Activated CD8-positive, alpha-beta memory T cell treated with anti-CD3 and anti-CD28 coated beads, Interleukin-2, amount 50 U/mL, for 48 hours (primary cell): ENCODE data around the gene TNPO1.

Source experiments
- DNase-seq: peaks from one replicate; pipeline ENCODE4 v3.0.0-alpha.2; 2020

The TNPO1 gene

DNA sequence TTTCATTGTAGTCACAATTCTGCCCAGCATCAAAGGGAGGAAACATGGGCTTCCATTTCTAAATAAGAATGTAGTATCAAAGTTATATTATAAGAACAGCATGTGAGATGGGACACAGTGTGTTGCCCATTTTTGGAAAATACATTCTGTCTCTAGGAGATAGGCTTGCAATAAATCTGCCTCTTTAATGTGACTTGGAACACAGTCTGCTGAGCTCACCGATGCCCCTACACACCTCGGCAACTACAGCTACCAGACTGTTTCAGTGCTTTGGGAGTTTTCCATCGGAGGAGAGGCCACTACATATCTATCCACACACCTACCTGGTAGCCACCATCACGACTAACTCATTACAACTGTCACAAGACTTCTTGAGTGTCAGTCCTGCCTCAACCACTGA, 120.4 kb downstream of the TNPO1 start:
- no peak for DNase-seq

DNA sequence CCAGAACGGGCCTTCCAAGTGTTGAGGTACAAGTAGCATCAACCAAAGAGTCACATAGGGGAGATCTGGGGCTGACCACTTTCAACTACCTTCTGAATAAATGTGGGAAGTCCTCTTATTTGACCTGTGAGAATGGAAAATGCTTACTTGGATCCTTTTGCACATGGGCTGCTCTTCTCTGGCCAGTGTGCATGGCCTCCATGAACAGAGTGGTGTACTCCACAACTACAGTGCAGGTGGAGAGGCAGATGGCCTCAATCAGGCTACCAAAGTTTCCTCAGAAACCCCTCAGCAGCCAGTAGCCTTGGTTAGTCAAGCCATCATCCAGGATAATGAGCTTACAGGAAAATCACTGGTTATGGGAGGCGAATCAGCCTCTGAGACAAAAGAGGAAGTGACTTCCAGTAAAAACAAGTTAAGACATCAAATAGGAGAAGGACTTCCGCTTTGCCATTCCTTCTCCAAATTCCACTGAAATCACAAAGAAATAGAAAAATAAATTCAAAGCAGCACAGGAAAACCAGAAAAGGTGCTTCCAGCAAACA, 121.1 kb downstream of the TNPO1 start:
- no peak for DNase-seq

DNA sequence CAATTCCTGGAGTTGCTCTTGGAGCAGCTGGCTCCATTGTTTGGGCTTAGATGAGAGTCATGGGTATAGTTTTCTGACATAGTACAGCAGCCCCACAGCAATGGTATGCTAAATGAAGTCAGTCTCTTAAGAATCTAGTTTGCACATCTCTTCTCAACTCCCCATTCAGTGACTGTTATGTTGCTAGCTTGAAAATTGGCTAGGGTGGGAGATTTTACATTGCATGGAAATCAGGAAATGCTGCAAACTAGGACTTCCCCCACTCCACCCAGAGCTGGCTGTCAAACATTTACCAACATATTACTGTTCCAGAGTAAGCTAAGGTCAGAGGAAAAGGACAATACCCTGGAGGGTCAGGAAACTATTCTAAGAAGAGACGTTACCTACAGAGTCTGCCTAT, 121.7 kb downstream of the TNPO1 start:
- no peak for DNase-seq

DNA sequence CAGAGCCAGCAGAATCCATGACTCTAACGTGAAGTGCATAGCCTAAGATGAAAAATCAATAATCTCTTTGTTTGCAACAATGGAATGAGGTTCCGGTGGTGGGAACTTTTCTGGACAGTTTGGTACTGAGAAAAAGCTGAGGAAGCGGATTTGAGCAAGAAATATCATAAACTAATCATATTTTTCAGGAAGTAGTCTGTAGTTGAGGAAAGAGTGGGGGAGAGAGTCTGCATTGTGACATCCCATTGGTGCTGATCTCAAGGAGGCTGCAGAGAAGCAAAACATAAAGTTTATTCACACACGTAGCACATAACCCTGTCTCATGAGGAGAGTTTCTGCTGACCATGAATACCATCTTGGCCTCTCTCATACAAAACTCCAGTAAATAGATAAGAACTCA, 123.6 kb downstream of the TNPO1 start:
- no peak for DNase-seq

DNA sequence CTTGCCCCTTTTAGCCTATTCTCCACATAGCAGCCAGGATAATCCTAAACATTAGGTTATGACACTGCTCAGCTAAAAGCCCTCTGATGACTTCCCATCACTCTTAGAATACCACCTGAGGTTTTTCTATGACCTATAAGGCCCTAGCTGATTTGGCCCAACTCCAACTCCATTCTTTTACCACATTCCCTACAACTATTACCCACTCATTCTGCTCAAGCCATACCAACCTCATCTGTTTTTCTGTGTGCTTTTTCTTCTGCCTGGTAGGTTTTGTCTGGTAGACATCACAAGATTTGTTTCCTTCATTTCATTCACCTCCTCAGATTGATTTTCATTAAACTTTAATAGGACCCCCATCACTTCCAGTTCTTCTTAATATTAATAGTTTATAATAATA, 126.8 kb downstream of the TNPO1 start:
- DNase-seq, result no peak

DNA sequence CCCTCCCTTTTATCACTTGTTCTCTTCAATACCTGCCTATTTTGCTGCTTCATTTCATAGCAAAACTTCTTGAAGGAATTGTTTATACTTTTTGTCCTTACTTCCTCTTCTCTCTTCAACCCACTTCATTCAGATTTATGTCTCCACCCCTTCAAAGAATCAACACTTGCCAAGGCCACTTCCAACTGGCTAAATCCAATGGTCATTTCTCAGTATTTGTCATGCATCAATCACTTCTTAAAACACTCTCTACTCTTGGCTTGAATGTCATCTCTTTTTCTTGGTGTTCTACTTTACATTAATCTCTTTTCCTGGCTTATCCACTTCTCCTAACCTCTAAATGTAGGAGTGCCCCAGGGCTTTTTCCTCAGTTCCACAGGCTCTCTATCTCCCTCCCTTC, 131.0 kb downstream of the TNPO1 start:
- no peak for DNase-seq

DNA sequence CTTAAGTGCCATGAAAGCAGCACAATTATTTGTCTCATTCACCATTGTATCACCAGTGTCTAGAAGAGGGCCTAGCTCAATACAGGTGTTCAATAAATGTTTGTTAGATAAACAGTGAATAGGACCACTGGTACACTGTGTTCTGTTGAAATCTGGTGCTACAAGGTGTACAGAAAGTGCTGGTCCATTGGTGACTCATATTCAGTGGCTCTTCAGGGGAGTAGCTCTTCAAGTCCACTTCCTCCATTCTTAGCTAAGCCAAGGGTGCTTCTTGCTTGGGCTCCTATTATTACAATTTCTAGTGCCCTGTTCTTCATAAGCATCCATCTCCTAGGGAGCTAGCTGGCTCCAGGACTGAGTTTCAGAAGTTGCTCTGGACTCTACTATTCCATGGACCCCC, 133.0 kb downstream of the TNPO1 start:
- no peak for DNase-seq

DNA sequence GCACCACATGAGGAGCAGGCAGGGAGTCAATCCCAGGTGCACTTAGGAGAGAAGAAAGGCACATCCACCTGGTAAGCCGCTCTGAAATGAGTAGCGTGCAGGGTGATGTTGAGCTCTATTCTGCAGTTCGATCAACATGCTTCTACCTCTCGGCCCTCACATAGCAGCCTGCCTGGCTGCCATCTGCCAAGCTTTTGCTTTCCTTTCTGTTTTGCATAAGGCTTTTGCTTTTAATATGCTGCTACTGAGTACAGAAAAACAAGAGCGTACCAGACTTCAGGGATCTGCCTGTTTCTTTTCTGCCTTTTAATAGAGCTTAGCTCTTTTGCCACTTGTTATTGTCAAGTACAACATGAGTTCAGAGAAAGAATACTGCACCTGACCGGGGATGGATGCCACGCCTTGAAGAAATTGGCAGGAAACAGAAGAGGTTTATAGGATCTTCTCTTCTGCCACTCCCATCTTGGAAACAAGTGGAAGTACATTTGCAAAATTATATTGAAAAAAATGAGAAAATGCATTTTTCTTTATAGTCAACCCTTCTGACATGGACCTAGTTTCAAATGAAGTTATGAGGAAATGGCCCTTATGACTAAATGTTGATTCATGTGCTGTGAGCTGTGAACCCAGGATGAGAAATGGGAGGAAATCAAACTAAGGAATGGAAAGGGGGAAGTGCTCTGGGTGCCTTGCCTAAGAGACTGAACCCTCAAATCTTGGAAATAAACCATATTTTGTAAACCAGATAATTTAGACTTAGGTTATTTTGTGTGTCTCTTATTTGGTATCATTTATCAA, 135.4 kb downstream of the TNPO1 start:
- no peak for DNase-seq

DNA sequence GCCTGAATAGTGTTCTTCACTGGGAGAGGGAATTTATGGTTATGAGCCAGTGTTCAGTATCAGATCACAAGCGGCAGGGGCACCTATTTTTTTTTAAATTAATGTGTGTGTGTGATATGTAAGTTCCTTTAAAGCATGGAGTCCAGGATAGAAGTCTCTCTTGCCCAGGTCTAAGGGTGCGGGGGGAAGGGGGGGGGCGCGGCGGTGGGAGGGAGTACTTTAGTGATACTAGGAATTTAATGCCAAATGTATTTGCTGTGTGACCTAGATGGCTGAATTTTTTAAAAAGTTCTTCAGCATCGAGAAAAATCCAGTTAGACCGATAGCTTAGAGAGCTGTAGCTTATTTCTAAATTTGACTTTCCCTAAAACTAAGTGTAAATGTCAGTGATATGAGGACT, 137.9 kb downstream of the TNPO1 start:
- DNase-seq, result no peak

DNA sequence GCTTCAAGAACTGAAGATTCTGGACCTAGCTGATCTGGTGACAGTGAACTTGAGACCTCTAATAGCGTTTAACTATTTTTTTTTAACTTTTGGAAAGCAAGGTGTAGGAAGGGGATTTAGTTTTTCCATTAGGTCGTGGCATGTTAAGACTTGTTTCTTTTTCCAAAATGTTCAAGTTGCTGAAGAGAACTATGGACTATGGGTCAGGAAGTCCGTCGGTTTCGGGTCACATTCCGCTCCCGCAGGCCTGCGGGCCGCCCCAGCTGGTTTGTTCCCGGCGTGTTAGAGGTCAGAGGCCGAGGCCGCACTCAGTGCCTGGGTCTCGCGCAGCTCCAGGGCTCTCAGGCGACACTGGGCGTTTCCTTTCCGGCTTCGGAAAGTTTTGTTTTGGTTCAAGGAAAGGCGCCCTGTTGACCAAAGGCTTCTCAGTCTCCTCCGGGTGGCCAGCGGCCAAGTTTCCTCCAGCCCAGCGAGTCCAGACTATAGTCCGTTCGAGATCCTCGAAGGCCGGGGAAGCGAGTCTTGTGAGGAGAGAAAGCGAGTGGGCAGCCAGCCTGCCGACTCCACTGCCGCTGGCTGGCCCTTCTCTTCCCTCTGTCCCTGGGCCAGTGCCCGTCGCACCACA, 138.8 kb downstream of the TNPO1 start:
- no peak for DNase-seq

DNA sequence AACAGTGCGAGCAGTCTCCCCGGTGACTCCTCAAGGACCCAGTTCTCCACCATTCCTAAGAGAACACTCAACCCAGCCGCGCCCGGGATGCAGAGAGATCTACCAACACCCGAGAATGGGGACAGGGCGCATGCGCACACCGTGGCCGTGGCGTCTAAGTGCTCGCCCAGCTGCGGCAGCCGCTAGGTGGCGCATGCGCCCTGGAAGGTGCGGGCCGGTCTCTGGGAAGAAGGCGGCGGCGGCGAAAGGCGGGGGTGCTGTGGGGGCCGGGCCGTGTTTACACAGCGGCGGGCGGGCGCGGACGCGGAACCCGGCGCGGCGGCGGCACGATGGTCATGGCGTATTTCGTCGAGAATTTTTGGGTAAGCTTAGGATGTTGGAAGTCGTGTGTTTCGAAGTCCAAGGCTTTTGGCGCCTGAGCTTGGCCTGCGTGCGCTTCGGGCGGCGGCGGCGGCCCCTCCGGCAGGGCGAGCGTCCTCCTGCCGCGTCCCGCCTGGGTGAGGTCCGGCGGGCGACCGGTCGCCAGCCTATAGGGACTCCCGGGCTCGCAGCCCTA, 139.4 kb downstream of the TNPO1 start, which contains the start of gene FCHO2:
Gene FCHO2, plus strand, starts transcription at position 274 of the 556 bp plus-strand sequence. Its CDS starts 56 bp downstream, at position 330.
- peak; percentile 99 for DNase-seq

DNA sequence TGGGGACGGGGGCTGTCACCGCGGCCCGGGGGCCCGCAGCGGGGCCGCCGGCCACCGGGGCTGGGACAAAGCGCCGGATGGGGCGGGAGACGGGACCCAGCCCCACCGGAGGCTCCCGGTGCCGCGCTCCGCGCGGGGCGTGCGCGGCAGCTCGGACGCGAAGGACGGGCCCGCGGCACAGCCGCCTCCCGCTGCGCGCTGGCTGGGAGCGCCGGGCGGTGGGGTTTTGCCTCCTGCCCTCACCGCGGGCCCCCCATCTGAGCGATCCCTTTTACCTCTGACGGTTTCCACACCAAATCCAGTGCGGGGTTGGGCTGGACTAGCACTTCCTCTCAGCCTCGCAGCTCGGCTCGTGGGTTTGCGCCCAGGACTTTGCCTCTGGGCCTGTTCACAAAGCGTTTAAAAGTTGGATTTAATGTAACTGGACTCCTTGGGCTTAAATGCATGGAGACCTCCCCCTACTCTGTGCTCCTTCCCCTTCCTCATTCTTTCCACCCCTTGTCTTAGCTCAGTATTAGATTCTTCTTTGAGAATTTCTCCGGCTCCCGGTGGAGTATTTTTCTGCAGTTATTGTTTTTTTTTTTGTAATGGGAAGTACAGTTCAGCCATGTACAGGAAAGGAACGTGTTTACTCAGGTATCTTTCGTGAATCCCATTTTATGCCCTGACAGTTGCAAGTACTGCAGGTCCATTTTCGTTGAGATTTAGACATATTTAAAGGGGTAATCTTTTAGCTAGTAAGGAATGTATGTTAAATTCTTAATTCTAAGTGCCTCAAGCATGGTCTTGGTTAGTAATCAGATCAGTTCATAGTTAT, 140.1 kb downstream of the TNPO1 start:
- DNase-seq, result peak; percentile 63

DNA sequence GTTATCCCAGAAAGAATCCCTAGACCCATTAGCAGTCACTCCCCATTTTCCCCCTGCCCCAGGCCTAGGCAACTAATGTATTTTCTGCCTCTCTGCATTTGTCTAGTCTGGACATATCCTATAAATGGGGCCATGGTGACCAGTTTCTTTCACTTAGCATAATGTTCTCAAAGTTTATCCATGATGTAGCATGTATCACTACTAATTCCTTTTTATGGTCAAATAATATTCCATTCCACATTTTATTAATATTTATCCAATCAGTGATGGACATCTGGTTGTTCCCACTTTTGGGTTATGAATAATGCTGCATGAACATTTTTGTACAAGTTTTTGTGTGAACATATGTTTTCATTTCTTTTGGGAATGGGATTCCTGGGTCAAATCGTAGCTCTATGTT, 140.9 kb downstream of the TNPO1 start:
- DNase-seq, result no peak

DNA sequence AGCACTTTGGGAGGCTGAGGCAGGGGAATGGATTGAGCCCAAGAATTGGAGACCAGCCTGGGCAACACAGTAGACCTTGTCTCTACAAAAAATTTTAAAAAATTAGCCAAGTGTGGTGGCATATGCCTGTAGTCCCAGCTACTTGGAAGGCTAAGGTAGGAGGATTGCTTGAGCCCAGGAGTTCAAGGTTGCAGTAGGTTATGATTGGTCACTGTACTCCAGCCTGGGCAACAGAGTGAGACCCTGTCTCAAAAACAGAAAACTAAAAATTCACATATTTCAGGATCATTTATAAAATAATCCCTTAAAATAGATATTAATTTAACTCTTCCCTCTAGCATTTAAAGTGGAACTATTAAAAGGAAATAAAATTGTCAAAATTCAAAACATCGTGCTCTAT, 142.8 kb downstream of the TNPO1 start:
- no peak for DNase-seq
